Measurements from ENCODE around the gene MSMO1. TPM values are rescaled to one million over a fixed set of nuclear protein-coding genes. Genes with fewer than 3 reads are reported as not detected.
"Not testable (repeated sequence)": the region's sequence is repeated elsewhere in the genome, so short reads cannot be mapped to it uniquely, and the experiment has no call there.

Gene MSMO1
- total RNA-seq (2021; ENCODE audit: unreplicated experiment) (53.9 TPM), Bru-seq, nascent RNA (percentile 88 among the genes with signal in this experiment), BruChase-seq, experiment 1, labeled RNA remaining after a 2-hour chase (percentile 95 among the genes with signal in this experiment), BruChase-seq, experiment 2, labeled RNA remaining after a 6-hour chase (percentile 97 among the genes with signal in this experiment)
- polyA plus RNA-seq (2012; ENCODE audit: insufficient read length): 23.8 TPM
- long read RNA-seq, transcript MSMO1-201 (6 exons, 2,269 nt): major isoform, 189 of 233 reads
- long read RNA-seq, transcript MSMO1-202 (5 exons, 1,789 nt): minor isoform, 6 of 233 reads
- long read RNA-seq, partial matches to known transcripts: 8 of 233 reads
- long read RNA-seq, other reads (novel, unspliced or antisense): 28 of 233 reads

DNA sequence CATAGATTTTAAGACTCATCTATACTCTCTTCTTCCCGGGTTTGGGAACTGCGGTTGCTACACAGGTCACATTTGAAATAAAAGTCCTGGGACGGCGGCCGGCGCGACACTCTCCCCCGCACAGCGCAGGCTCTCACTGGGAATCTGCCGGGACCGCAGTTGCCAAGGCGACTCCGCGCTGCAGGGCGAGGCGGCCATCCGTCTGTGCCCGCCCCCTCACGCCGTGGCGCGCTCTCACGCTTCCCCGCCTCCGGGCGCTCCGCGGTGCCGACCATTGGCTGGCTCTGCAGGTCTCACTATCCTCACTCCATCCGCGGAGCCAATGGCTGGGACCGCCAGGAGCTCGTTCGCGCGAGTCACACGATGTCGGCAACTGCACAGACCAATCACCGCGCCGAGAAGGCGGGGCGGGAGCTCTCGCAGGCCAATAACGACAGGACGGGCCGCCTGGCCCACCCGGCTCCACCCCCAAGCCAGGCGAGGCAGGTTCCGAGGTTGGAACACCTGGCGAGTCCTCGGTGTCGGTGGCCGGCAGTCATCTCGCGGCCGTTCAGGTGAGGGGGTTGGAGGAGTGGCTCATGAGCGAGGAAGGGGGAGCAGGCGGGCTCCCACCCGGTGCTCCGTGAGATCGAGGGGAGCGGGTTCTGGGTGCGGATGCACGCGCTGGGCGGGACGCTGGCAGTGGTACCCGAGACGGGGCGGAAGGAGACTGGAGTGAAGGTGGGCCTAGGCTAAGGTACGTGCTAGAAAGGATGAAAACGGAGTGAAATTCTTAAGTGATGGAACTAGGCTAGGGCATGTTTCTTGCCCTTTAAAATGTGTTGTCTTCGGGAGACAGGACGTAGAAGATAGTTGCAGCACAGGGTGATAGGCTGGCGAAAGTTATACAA is at the start of gene MSMO1:
Gene MSMO1 (plus strand): TSS at position 459 of the 890 bp plus-strand sequence. CDS start 5,702 bp downstream, outside the sequence.
- DNase-seq (ENCODE audit: low read depth, low spot score): peak; percentile 89
- Histone ChIP-seq H3K27me3 (ENCODE audit: control insufficient read depth, insufficient read depth, low read length) (no peaks in the 10 kb centered on the region), H3K9me3 (ENCODE audit: control insufficient read depth, insufficient read depth, low read depth, low read length) (no peaks in the 10 kb centered on the region), H3K4me1 (ENCODE audit: control insufficient read depth, insufficient read depth, low read length) (peaks cover 2% of the 10 kb centered on the region; the same call in 1 of the 2 replicates), H3K27ac (ENCODE audit: low read length) (peak within 1 kb of the TSS; percentile 93), H3K36me3 (ENCODE audit: control insufficient read depth, insufficient read depth, low read length) (peaks cover 9% of the 10 kb centered on the region; the same call in 1 of the 2 replicates), H3K4me3 (ENCODE audit: low read depth in 2 of 2, low read length in 2 of 2) (peak within 1 kb of the TSS; percentile 84 to 94)
- intact Hi-C loops (cut with micrococcal nuclease; ENCODE audit: unreplicated experiment) (loop anchor here (10.0 kb wide), 1 partner anchor 113 kb away; no protein-coding TSS in a partner anchor), in situ Hi-C loops (cut with HindIII; ENCODE audit: low pct_unique_long_range_greater_than_20kb, low sequenced_read_pairs) (no loop called here)
- POLR2A ChIA-PET: no interaction called here
- peak; percentile 99 for ATAC-seq
- TF ChIP-seq TCF7L2 (IDR thresholded peaks at IDR 0.05; ENCODE audit: low read depth, low read length) (no peak), REST (IDR thresholded peaks at IDR 0.05; ENCODE audit: insufficient read depth in 1 of 2, low read depth in 2 of 2, low read length in 1 of 2) (0 out of 4 replicates have a peak, but pooled peaks of 1 of the 2 experiments have one; percentile 10), POLR2AphosphoS5 (IDR thresholded peaks at IDR 0.05; ENCODE audit: low read depth, low read length) (peak; percentile 52)
- CTCF ChIA-PET: no interaction called here
- BruUV-seq (replicated peaks): no TSS peak

DNA sequence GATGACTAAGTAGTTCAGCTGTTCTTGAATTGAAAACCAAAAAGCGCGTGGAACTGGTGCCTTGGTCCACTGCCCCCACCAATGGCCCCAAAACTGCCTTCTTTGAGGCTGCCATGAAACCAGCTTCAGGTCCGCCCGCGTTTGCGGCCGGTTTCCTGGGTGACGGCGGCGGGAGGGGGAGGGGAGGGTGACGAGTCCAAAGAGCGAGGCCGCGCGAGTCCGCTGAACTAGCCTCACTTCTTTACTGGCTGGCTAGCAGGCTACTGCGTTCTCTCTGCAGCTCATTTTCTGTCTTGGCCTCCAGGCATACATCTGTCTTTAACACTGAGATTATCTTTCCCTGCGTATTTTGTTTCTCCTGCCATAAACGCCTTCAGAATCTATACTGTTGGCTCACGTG is 47.9 kb upstream of the MSMO1 start:
- in situ Hi-C loops (cut with HindIII; ENCODE audit: low pct_unique_long_range_greater_than_20kb, low sequenced_read_pairs); CTCF ChIA-PET; POLR2A ChIA-PET; H3K4me3 ChIP-seq (ENCODE audit: low read depth in 2 of 2, low read length in 2 of 2); H3K9me3 ChIP-seq (ENCODE audit: control insufficient read depth, insufficient read depth, low read depth, low read length); H3K27me3 ChIP-seq (ENCODE audit: control insufficient read depth, insufficient read depth, low read length); H3K4me1 ChIP-seq (ENCODE audit: control insufficient read depth, insufficient read depth, low read length); H3K36me3 ChIP-seq (ENCODE audit: control insufficient read depth, insufficient read depth, low read length); intact Hi-C loops (cut with micrococcal nuclease; ENCODE audit: unreplicated experiment); DNase-seq (ENCODE audit: low read depth, low spot score); H3K27ac ChIP-seq (ENCODE audit: low read length); ATAC-seq; BruUV-seq (replicated peaks): not testable (repeated sequence)

DNA sequence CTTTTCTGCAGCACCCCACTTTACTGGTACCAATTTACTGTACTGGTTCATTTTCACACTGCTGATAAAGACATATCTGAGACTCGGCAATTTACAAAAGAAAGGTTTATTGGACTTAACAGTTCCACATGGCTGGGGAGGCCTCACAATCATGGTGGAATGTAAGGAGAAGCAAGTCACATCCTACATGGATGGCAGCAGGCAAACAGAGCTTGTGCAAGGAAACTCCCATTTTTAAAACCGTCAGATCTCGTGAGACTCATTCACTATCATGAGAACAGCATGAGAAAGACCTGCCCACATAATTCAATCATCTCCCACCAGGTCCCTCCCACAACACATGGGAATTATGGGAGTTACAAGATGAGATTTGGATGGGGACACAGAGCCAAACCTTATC is 42.8 kb upstream of the MSMO1 start:
- H3K4me1 ChIP-seq (ENCODE audit: control insufficient read depth, insufficient read depth, low read length); in situ Hi-C loops (cut with HindIII; ENCODE audit: low pct_unique_long_range_greater_than_20kb, low sequenced_read_pairs); BruUV-seq (replicated peaks); H3K27me3 ChIP-seq (ENCODE audit: control insufficient read depth, insufficient read depth, low read length); H3K4me3 ChIP-seq (ENCODE audit: low read depth in 2 of 2, low read length in 2 of 2); H3K36me3 ChIP-seq (ENCODE audit: control insufficient read depth, insufficient read depth, low read length); H3K9me3 ChIP-seq (ENCODE audit: control insufficient read depth, insufficient read depth, low read depth, low read length); CTCF ChIA-PET; DNase-seq (ENCODE audit: low read depth, low spot score); H3K27ac ChIP-seq (ENCODE audit: low read length); ATAC-seq; POLR2A ChIA-PET; intact Hi-C loops (cut with micrococcal nuclease; ENCODE audit: unreplicated experiment): not testable (repeated sequence)

- H3K4me1 ChIP-seq (ENCODE audit: control insufficient read depth, insufficient read depth, low read length); H3K27me3 ChIP-seq (ENCODE audit: control insufficient read depth, insufficient read depth, low read length); ATAC-seq; intact Hi-C loops (cut with micrococcal nuclease; ENCODE audit: unreplicated experiment); in situ Hi-C loops (cut with HindIII; ENCODE audit: low pct_unique_long_range_greater_than_20kb, low sequenced_read_pairs); CTCF ChIA-PET; H3K4me3 ChIP-seq (ENCODE audit: low read depth in 2 of 2, low read length in 2 of 2); BruUV-seq (replicated peaks); POLR2A ChIA-PET; H3K27ac ChIP-seq (ENCODE audit: low read length); H3K36me3 ChIP-seq (ENCODE audit: control insufficient read depth, insufficient read depth, low read length); DNase-seq (ENCODE audit: low read depth, low spot score); H3K9me3 ChIP-seq (ENCODE audit: control insufficient read depth, insufficient read depth, low read depth, low read length): not testable (repeated sequence)
Measured at GRCh38 chr4:165286619-165287340, 40.7 kb upstream of the MSMO1 start.
